Fibroblast of peridontal ligament (primary cell): ENCODE data around the gene HDAC1.

Experiments
- DNase-seq: peaks from one replicate; pipeline ENCODE4 v3.0.0-alpha.2; 2010; ENCODE audit errors: extremely low read depth

Gene HDAC1

DNA sequence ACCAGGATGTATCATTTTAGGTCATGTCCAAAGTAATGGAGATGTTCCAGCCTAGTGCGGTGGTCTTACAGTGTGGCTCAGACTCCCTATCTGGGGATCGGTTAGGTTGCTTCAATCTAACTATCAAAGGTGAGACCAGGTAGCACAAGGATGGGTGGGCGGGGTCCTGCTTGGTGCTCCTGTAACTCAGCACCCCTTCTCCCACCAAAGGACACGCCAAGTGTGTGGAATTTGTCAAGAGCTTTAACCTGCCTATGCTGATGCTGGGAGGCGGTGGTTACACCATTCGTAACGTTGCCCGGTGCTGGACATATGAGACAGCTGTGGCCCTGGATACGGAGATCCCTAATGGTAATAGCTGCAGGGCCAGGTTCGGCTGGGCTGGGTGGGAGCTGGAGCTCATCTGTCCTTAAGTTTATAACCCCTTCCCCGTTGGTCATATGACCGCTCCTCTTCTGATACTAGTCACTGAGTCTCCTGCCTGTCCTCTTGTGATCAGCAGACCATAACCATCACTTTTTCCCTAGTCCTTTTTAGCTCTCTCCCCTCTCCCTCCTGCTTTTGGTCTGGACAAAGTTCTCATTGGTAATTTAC, 38.8 kb downstream of the HDAC1 start:
- DNase-seq: no peak

DNA sequence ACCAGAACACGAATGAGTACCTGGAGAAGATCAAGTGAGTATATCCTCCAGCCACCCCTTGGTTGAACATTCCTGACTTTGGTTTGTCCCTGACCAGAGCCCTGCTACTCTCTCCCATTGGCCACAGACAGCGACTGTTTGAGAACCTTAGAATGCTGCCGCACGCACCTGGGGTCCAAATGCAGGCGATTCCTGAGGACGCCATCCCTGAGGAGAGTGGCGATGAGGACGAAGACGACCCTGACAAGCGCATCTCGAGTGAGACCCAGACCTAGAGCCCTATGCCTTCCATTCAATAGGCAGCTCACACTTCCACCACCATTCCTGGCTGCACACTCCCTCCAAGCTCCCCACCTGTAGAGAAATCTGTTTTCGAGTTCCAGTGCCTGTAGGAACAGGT, 39.7 kb downstream of the HDAC1 start:
- DNase-seq: no peak

- DNase-seq: no peak
These were observed 40.6 kb downstream of the HDAC1 start for GRCh38 chr1:32332290-32333079.

- no peak for DNase-seq
These were observed 41.5 kb downstream of the HDAC1 start for GRCh38 chr1:32333251-32333963.

DNA sequence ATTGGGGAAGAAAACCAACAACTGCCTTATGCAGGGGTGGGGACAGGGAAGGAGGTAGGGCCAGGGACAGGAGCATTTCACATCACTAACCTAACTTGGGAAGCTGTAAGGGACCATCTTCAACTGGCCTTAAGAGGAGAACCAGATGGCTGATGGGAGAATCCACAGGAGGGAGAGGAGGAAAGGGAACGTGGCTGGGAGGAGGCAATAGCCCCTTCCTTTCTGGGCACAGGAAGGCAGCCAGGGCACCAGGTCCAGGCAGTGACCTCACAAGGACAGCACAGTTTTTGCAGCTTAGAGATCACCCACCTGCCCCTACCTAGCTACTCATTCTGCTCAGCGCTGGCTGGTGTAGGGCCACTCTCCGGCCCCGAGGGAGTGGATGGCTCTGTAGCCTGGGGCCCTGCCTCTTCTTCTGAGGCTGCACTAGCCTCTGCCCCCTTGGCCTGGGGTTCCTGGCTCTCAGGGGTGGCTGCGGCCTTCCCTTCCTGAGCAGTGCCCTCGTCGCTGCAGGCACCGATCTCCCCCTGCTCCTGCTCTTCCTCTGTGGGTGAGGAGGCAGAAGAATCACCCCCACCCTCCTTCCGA, 42.5 kb downstream of the HDAC1 start:
- DNase-seq: no peak

- no peak for DNase-seq
These were observed 43.1 kb downstream of the HDAC1 start for GRCh38 chr1:32334864-32335534.

- no peak for DNase-seq
These were observed 43.6 kb downstream of the HDAC1 start for GRCh38 chr1:32335535-32335789.

GRCh38 chr1:32335790-32336590, 44.1 kb downstream of the HDAC1 start, which contains the start of gene MARCKSL1:
TSS of gene MARCKSL1 (minus strand) at chr1:32336233. CDS start at chr1:32336033, 200 bp downstream.
- peak; percentile 43 for DNase-seq

GRCh38 chr1:32336591-32336932, 44.7 kb downstream of the HDAC1 start:
- DNase-seq: no peak

GRCh38 chr1:32336963-32337675, 45.2 kb downstream of the HDAC1 start:
- no peak for DNase-seq

DNA sequence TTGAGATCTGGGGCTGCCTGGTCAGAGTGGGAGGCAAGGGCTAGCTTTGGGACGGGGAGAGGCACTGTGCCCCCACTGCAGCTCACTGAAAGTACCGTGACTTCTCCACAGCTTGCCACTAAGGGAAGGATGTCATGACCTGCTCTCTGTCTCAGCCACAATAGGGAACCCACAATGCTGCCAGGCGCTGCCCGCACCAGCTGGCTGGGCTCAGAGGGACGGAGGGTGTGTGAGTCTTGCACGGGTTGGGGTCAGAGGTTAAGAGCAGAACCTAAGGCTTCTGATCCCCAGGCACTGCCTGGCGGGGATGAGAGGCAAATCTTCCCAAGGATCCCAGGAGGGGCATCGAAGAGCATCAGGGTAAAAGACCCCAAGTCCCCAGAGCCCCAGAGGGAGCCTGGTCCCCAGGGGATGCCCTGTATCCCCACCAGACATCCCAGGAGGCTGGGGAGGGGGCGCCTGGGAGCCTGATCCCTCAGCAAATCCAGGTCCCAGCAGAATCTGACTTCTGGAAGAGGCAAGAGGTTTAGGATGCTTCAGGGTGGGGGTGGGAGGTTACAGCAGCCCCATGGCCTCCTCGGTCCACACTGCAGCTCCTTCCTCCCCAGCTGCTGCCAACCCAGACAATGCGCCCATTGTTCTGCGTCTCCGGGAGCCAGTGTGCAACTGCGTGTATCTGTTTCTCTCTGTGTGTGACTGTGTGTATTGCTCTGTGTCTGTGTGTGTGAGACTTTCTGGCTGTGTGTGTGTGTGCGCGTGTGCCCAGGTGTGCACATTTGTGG, 46.2 kb downstream of the HDAC1 start:
- DNase-seq: no peak

DNA sequence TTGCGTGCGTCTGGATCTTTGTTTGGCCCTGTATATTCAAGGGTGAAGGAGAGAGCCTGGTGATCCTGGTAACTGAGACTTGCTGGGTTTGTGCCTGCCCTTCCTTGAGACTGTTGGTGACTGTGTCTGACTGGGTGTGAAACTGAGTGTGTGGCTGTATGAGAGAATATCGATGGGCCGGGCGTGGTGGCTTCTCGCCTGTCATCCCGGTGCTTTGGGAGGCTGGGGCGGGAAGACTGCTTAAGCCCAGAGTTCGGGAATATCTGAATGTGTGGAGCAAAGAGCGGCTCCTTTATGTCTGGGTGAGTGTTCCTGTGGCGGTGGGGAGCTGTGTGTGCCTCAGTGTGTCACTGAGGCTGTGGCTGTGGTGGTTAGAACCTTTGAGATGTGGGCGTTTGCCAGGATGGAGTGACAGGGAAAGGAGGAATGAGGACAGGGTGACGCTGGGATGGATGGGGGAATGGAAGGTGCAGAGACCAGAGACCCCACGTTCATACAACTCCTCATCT, 46.8 kb downstream of the HDAC1 start:
- DNase-seq: no peak

DNA sequence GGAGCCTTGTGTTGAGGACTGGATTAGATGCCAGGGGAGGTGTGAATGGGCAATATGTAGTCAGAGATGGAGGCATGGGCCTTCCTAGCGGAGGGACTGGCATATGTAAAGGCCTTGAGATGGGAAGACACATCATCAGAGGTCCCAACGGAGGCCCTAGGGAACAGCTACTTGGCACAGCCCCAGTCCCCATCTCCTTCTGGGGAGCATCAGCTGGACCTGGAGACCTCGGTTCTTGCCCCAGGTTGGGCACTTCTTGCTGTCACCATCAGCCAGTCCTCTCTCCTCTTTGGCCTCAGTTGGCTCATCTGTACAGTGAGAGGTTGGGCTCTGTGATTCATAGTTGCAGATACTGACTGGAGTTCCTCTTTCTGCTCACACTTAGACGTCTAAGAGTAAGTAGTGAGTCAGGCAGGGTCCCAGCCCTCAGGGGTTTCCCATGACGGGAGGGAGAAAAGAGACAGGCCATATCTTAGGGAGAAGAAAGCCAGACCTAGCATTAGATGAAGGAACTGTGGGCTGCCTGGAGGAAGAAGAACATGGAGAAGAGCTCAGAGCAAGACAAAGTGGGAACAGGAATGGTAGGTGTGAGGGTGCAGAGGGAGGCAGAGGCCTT, 47.6 kb downstream of the HDAC1 start:
- DNase-seq: peak; percentile 14

GRCh38 chr1:32341186-32341757, 49.4 kb downstream of the HDAC1 start:
- no peak for DNase-seq

DNA sequence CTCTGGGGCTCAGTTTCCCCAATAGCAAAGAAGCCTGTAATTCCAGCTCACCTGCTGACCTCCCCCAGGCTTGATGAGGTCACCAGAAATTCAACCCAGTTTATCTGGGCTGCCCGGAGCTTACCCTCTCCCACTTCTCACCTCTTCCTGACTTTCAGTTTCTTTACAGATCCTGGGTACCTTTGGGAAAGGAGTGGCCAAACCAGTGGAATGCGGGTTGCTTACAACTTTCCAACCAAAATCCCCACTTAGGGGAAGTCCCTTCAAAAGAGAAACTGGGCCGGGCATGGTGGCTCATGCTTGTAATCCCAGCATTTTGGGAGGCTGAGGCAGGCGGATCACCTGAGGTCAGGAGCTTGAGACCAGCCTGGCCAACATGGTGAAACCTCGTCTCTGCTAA, 50.1 kb downstream of the HDAC1 start:
- no peak for DNase-seq

- no peak for DNase-seq
These were observed 50.8 kb downstream of the HDAC1 start for GRCh38 chr1:32342704-32343103.

GRCh38 chr1:32345289-32345827, 53.5 kb downstream of the HDAC1 start:
- no peak for DNase-seq

DNA sequence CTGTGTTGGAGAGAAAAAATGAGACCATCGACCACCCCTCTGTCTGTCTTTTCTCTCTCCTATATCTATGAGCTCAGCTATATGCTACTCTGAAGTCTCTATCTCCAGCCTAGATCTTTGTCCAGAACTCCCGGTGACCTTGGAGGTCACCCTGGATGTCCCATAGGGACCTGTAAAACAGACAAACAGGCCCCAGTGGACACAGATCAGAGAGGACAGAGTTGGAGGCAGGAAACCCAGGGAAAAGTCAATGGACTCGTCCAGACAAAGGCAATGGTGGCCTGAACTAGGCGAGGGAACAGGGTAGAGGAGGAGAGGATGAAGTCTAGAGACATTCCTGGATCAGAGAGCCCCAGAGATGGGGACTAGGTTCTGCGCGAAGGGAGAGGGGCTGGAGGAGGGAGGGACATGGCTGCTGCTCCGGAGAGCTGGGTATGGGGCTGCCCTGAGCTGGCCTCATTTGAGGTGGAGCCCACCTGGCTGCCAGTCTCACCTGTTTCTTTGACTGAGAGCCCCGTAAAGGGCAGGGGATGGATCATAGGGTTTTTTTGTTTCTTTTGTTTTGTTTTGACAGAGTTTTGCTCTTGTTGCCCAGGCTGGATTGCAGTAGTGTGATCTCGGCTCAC, 54.8 kb downstream of the HDAC1 start:
- no peak for DNase-seq
